NCI-H524 treated with DMSO at 0.1 percent for 48 hours (cell line): ENCODE data around the gene PDILT.
"Not testable (repeated sequence)": the region's sequence is repeated elsewhere in the genome, so short reads cannot be mapped to it uniquely, and the experiment has no call there.

Source experiments
- DNase-seq: peaks from one replicate; lab custom pipeline; 2025; lab: John Stamatoyannopoulos, UW

The PDILT gene

DNA sequence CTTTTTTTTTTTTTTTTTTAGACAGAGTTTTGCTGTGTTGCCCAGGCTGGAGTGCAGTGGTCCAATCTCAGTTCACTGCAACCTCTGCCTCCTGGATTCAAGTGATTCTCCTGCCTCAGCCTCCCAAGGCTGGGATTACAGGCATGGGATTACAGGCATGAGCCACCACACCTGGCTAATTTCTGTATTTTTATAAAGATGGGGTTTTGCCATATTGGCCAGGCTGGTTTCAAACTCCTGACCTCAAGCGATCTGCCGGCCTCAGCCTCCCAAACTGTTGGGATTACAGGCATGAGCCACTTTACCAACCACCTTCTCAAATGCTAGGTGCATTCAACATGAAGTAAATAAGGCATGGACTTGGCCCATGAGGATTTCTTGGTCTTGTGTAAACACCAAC, 83.5 kb downstream of the PDILT start:
- not testable (repeated sequence) for DNase-seq

DNA sequence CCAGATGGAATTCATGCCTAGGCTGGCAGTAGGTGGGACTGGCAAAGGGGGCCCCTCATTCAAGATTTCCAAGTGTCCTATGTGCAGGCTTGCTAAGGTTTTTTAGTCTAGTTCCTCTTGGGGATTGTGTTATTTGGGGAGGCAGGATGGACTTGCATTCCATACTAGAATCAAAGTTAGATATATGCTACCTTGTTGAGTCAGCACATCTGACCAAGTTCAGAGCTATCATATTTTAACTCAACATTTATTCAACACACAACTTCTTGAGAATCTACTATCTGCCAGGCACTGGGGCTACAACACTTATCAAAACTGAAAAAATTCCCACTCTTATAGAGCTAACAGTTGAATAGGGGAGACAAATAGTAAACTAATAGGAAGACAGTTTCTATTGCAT, 83.9 kb downstream of the PDILT start:
- DNase-seq = no peak

DNA sequence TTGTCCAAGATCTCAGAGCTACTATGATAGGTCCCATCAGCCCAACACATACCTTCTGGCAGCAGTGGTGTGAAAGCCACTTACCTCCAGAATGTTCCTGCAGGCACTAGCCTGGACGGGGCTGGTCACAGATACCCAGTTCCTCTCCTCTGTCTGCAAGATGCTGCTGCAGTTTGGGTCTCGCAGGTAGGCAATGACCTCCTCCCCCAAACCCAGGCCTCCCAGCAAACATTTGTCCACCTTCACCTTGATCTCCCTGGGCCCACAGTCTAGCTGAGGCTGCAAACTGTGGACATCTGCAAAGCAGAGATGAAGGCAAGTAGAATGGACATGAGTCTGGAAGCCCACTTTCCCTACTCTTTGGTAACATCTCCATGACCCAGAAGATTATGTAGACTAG, 84.4 kb downstream of the PDILT start:
- DNase-seq = no peak

DNA sequence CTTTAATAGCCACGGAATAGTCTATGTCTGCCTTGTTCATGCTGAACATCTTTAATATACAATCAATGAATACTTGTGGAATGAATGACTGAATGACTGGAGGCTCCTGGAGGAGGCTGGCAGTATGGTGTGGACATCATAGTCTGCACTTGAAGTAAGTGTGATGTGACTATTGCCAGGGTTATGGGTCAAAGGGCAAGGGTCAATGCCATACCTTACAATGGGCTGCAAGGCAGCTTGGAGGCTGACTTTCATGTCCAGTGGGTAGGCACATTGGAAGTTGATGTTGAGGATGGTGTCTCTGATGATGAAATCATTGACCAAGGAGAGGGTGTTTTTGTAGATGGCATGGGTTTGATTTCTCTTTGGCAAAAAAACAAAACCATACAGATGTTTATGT, 85.1 kb downstream of the PDILT start:
- no peak for DNase-seq

DNA sequence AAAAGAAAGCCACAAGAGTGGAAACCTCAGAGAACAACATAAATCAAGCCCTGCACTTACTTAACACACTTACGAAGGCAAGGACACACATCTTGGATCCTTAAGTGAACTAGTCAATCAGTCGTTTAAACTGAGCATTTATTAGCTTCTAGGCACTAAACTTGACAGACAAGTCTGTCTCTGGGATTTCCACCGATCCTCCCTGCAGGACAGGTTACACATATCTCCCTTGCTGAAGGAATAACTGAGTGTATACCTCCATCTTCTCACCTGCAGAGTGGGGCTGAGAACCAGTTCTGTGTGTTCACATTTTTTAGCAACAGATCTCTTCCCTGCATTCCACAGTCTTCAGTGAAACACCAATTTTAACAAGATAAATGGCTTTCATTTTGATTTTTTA, 86.1 kb downstream of the PDILT start:
- DNase-seq = no peak

DNA sequence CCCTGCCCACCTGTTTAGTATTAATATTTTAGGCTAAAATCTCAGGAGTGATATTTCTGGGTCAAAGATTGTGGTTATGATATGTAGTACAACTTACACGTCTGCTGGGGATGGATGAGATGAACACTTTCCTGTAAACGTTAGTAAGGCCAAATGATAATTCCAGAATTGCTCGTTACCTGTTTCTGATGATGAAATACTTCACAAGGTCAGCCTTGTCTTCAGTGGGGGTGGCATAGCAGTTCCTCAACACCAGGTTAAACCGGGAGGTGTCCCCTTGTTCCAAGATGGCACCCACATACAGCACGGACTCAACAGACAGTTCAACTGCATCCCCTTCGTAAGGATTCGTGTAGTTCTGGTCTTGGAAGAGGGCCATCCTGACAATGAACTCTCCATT, 86.5 kb downstream of the PDILT start:
- DNase-seq = no peak

DNA sequence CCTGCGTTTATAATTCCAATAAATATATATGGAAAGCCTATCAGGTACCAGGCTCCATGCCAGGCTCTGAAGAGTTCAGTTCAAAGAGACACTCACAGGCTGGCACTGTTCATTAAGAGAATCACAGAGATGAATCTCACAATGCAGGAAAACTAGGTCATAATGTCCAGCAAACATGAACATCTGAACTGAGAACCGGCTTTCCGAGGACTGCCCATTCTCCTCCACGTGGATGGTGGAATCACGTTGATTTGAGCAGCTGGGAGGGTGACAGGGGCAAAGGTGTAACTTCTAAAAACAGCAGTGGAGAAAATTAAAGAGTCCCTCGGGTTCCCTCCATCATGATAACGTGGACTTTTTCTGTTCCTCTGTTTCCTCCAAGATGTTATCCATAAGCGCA, 87.4 kb downstream of the PDILT start:
- no peak for DNase-seq

DNA sequence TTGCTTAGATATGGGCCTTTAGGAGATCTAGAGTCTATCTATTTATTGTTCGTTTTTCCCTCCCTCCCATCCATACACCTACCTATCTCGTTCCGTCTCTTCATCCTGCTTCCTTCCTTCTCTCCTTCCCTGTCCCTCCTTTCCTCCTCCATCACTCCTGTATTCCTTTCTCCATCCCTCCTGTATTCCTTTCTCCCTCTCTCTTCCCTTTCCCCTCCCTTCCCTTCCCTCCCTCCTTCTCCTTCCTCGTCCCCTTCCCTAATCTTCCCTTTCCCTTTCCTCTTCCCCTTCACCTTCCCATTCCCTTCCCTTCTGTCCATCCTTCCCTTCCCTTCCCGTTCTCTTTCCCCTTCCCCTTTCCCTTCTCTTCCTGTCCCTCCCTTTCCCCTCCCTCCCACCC, 87.8 kb downstream of the PDILT start:
- DNase-seq = no peak

DNA sequence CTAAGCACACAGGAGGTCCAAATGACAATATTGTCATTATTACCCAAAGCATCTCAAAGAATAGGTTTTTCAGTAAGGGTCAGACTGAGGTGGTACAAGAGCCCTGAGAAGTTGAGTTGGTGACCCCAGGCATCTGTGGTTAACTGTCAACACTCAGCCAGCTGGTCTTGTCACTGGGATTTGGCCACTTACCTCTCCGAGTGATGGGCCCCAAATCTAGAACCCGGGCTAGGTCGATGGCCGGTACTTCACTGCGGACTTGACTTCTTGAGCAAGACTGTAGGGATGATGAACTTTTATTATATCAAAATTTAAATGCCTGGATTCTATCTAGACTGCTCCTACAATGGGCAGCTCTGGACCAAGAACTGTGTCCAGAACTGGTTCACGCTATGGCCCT, 88.8 kb downstream of the PDILT start:
- DNase-seq = no peak

DNA sequence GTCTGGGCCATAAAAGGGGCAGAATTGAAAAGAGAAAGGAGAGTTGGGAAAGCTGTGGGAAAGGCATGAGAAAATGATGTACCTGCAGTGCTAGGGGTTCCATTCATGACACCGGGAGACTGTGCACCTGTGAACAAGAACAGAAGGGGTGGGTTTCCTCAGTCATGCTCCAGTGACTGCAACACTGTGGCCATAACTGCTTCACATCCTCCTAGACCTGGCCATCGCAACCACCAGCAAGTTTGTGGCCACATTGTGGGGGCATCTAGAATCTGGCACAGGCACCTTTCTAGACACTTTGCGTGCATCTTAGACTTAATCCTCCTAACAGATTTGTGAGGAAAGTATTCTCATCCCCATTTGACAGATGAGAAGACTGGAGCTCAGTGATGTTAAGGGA, 90.0 kb downstream of the PDILT start:
- no peak for DNase-seq

DNA sequence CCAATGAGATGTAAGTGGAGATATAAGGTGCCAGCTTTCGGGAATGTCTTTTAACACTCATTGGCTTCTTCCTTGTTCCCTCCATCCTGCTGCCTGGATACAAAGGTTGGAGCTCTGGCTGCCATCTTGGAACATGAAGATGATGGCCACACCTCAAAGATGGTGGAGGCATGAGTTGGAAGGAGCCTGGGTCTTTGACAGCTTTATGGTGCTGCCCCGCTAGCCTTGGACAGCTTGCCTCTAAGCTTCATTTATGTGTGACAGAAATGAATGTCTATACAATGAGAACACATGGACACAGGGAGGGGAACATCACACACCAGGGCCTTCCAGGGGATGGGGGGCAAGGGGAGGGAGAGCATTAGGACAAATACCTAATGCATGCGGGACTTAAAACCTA, 90.8 kb downstream of the PDILT start:
- DNase-seq = no peak

DNA sequence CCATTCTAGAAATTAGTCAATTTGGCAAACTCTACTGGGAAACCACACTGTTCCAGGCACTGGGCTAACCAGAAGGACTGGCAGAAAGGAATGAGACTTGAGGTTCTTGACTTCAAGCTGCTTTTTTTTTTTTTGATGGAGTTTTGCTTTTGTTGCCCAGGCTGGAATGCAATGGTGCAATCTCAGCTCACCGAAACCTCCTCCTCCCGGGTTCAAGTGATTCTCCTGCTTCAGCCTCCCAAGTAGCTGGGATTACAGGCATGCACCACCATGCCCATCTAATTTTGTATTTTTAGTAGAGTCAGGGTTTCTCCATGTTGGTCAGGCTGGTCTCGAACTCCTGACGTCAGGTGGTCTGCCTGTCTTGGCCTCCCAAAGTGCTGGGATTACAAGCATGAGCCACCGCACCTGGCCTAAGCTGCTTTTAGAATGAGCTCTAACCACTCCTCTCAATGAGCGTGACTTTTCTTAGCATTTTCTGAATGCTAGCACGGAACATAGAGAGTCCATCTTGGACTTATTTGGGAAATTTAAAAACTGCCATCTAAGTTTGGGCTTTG, 91.9 kb downstream of the PDILT start:
- DNase-seq = not testable (repeated sequence)

DNA sequence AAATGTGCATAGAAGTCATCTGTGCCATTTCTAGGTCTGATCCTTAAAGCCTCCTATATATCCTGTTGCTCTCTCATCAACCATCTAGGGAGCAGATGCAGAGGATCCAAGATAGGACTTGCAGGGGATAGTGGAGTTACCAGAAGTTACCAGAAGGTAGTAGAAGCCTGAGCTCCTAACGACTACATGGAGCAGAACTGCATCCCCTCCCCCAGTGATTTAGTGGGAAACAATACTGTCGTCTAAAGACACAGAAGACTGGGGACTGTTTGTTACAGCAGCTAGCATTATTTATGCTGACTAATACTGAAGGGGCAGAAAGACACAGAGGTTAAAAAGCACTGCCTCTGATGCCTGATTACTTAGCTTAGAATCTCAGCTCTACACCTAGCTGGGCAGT, 93.0 kb downstream of the PDILT start:
- no peak for DNase-seq

DNA sequence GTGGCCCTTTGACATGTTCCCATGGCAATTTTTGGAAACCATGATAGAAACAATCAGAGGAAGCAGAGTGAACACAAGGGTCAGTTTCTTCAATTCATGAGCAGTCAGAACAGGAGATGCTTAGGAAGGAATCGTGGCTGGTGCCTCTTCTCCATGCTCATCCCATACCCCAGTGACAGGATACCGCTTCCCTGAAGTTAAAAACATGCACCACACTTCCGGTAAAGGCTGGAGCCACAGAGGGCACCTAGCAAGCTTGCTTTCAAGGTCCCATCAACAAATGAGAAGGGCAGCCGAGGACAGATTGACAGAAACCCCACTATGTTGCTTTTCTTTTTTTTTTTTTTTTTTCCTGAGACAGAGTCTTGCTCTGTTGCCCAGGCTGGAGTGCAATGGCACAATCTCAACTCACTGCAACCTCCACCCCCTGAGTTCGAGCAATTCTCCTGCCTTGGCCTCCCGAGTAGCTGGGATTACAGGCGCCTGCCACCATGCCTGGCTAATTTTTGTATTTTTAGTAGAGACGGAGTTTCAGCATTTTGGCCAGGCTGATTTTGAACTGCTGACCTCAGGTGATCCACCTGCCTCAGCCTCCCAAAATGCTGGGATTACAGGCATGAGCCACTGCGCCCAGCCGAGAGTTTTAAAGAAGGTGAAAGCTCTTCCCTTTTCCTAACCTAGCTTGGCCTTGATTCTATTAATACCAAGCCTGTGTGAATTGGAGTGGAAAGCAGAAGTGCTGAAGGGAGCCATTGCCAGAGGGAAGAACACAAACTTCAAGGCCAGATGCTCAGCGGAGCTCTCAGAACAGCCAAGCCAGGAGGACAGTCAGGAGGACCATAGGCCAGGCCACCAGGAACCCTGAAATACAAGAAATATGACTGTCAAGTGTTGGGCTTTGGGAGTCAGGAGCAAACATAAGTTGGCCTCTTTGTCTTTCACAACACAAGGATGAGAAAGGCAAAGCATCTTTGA, 93.8 kb downstream of the PDILT start:
- no peak for DNase-seq

DNA sequence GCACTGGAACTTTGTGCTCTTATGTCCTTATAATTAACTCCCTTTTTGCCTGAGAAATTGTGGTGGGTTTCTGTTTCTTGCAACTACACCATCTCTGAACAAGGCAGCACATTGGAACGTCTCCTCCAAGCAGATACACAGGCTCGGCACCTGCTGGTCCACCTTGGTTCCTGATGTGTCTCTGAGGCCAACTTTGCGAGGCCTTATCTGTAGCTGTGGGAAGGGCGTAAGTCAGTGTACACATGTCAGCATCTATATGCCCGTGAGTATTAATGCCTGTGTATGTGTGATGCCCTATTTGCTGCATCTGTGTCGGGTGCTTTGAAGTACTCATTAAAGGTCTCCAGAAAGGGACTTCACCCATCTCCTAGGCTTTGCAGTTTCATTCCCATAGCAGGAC, 94.8 kb downstream of the PDILT start:
- DNase-seq = no peak
